NCI-H1048 (cell line): ENCODE data around the gene NXPH1.
A peak's percentile ranks its signal among the peaks of the same experiment; 100 is the strongest.
"Not testable (repeated sequence)": the region's sequence is repeated elsewhere in the genome, so short reads cannot be mapped to it uniquely, and the experiment has no call there.

Experiments
- DNase-seq: peaks from one replicate; lab custom pipeline; 2025; lab: John Stamatoyannopoulos, UW

The NXPH1 gene

DNA sequence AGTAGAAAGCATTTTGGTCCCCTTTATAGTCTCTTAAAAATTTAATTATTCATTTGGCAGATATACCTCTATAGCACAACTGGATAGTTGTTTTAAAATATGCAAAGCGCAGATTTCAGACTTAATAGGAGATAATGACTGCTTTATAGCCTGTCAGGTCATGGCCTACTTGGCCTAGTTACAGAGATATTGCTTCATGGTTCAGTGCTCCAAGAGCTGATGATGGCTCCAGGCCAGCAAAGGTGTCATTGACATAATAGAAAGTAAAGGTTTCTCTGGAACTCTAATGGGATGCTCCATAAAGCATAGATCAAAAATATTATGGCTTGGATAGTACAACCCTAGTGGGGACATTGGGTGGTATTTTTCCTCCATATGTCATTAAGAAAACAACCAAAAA lies 285.7 kb downstream of the NXPH1 start:
- no peak for DNase-seq

- peak; percentile 38 for DNase-seq
Observed at GRCh38 chr7:8724080-8724718, 290.8 kb downstream of the NXPH1 start.

GRCh38 chr7:8731756-8732155 lies 298.3 kb downstream of the NXPH1 start:
- DNase-seq: not testable (repeated sequence)

DNA sequence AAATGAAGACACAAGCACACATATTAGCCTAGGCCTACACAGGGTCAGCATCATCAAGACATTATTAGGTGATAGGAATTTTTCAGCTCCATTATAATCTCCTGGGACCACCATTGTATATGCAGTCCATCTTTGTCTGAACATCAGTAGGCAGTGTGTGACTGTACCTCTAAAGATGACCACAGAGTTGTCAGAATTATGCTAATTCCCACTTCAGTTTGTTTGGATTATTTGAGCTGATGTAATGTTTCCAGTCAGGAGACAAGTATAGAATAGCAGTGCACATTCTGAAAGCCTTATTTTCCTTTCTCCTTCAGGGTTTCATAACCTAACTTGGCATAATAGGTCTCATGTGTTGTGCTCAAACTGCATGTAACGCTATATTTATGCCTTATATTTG lies 306.4 kb downstream of the NXPH1 start:
- DNase-seq: no peak

GRCh38 chr7:8742837-8743236 lies 309.4 kb downstream of the NXPH1 start:
- DNase-seq: no peak

DNA sequence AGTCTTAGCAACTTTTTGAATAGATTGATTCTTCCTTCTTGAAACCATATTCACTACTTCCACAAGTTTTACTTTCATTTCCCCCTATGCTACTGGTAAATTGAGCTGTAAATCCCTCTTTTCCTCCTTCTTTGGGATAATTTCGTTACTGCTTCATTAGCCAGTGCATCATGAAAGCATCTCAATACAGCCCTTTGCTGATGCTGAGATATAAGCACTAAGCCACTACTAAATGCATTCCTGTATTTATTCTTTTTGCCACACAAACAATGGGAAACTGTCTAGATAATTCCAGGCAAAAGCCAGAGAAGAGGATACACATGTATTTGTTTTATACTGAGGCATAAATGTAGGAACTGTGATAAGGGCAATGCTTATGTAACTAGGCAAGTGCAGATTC lies 313.9 kb downstream of the NXPH1 start:
- no peak for DNase-seq

GRCh38 chr7:8751557-8752231 lies 318.3 kb downstream of the NXPH1 start:
- no peak for DNase-seq

DNA sequence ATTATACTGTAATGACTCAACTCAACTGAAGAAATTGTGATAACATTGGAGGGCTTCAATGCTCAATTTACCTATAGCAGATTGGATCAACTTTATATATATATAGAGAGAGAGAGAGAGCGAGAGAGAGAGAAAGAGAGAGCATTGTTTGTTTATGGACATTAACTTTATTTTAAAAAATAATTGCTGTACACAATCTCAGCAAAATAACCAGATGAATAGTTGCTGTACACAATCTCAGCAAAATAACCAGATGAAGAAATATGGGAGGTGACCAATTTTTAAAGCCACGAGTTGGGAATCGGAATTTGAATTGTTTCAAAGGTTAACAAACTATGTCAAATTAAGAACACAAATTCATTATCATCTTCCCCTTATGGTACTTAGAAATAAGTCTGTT lies 319.9 kb downstream of the NXPH1 start:
- DNase-seq: no peak

- no peak for DNase-seq
Observed at GRCh38 chr7:8761731-8762130, 328.3 kb downstream of the NXPH1 start.

DNA sequence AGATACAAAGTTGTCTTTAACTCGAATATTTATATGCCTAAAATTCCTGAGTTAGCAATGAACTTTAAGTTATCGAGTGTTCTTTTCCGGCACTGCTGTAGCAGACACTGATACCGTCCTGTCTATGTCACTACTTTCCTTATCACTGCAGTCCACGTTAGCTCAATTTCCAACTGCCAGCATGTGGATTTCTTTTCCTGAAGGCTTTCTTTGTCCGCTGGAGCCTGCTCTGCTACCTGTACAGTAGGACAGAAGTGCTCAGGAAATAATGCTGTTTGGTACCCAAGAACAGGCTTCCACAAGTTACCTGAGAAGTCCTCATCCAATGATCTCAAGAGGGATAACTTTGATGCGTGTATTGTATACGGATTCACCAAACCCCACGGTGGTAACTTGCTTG lies 329.4 kb downstream of the NXPH1 start:
- no peak for DNase-seq

DNA sequence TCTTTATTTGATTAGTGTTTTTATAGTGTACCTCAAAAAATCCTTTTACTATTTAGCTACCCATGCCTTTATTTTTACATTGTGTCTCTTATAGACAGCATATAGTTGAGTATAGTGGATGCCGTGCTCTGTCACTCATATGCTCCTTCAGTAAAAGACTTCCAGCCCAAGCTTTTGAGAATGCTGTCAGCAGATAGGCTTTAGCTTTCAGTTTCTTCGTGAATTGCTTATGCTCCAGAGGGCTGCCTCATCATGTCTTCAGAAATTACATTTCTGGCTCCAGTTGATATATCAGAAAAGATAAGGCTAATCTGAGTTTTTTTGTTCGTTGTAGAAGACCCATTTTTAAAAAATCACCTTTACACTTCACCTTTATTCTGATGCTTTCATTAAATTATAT lies 332.0 kb downstream of the NXPH1 start:
- no peak for DNase-seq

DNA sequence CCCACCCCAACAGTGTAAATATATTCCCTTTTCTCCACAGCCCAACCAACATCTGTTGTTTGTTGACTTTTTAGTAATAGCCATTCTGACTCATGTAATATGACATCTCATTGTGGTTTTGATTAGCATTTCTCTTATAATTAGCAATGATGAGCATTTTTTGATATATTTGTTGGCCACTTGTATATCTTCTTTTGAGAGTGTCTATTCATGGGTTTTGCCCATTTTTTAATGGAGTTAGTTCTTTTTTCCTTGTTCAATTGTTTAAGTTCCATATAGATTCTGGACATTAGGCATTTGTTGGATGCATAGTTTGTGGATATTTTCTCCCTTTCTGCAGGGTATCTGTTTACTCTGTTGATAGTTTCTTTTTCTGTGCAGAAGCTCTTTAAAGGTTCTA lies 340.1 kb downstream of the NXPH1 start:
- no peak for DNase-seq

DNA sequence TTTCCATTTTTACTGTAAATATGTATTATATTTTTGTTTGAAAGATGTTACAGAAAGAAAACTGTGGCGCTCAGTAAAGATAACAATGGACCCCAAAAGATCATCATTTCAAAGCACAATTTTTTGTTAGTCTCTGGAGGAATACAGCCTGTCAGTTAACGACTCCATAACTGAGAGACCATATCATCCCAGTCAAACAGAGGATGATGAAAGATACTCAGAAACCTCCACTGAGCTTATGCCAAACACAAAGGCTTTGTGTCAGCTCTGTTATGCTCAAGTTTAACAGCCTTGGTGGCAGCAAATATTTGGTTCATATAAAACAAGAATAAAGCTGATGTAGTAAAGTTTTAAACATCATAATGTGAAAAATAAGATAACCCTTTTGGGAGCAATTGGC lies 345.1 kb downstream of the NXPH1 start:
- DNase-seq: no peak

- no peak for DNase-seq
Observed at GRCh38 chr7:8781166-8781565, 347.8 kb downstream of the NXPH1 start.

DNA sequence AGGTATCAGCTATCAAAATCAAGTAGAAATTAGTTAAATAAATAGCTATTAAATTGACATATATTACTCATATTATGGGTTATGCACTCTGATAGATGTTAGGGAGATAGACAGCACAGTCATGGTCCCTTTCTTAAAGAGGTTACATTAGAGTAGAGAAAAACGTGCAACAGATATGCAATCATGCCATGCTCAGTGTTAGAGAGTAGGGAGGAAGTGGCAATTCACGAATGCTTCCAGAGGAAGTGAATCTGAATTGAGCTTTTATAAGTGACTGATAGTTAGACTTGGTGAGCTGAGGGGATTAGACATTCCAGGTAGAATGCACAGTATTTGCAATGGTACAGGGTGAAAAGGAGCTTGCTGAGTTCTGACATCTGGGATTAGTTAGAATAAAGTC lies 349.8 kb downstream of the NXPH1 start:
- no peak for DNase-seq

DNA sequence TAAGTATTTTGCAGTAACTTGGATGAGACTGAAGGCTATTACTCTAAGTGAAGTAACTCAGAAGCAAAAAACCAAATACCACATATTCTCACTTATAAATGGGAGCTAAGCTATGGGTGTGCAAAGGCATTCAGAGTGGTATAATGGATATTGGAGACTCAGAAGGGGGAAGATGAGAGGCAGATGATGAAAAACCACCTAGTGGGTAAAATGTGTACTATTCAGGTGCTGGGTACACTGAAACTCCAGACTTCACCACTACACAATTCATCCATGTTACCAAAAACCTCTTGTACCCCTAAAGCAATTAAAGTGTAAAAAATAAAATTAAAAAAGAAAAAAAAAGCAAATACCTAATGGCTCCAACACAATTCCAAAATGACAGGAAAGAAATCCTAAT lies 351.7 kb downstream of the NXPH1 start:
- no peak for DNase-seq

DNA sequence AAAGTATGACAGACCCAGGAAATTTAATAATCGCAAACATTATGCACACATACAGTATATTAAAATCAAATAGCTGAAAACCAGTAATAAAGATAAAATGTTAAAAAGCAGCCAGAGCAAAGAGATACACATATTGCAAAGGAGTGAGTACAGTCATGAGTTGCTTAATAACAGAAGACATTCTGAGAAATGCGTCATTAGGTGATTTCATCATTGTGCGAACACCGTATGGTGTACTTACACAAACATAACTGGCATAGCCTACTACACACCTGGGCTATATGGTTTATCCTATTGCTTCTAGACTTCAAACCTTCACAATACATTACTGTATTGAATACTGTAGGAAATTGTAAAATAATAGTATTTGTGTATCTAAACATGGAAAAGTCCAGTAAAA lies 367.6 kb downstream of the NXPH1 start:
- DNase-seq: no peak
